Astrocyte of the hippocampus (primary cell): ENCODE data around the gene BTBD9.

Experiments
- DNase-seq: peaks from one replicate; pipeline ENCODE4 v3.0.0; 2011; ENCODE audit warnings: low read depth, low spot score

BTBD9 gene

GRCh38 chr6:38180586-38180985 is 459.1 kb downstream of the BTBD9 start:
- DNase-seq, result no peak

DNA sequence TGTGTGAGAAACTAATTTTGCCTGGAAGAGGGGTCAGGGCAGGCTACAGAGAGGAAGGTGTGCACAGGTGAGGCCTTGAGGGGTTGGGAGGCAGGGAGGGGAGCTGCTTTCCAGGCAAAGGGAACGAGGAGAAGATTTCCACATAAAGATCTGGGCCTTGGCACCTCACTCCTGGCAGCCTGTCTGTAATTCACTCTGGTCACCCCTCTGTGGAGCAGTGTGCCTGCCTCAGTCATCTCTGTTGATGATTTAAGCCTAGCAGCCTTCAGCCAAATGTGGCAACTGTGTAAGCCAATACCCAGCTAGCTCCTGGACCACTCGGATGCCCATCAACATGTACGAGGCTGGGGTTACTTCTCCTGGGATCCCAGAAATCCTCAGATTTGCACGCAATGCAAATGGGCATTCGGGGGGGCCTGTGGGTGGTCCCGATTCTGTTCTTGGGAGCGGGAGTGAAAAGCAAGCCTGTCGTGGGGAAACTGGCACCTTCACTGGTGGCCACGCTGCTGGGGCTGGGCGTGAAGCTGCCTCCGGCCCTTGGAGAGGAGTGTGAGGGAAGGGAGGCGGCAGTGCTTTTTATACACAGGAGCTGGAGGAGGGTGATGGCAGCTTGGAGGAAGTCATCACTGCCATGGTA is 459.8 kb downstream of the BTBD9 start:
- DNase-seq, result no peak

GRCh38 chr6:38179300-38179699 is 460.4 kb downstream of the BTBD9 start:
- no peak for DNase-seq

GRCh38 chr6:38178584-38178886 is 461.2 kb downstream of the BTBD9 start:
- DNase-seq, result no peak

DNA sequence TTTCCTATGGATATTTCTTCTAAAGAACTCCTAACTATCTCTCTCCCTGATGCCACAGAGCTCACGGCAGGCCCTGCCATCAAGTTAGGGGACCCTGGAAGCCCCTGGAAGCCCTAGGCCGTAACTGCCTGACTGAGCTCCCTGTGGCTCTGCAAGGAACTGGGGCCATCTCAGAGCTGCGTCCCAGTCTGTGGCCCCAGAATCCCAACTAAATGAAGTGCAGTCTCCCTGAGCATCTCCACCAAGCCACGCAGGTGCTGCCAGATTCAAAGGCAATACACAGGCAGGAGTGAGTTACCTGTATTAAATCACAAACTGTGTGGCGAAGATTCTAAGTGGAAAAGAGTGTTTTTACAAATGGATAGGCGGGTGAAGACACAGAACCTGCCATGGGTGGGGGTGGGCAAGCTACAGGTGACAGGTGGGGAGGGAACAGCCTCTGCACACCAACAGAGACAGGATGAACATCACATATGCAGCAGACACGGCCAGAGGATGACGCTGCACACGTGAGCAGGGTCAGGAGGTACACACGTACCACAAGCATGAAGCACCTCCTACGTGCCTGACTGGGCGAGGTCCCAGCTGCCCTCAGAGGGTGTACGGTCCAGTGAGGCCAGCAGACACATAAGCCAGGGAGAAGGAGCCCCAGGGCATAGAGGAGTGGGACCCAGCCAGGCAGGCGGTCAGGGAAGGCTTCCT is 461.7 kb downstream of the BTBD9 start:
- no peak for DNase-seq

DNA sequence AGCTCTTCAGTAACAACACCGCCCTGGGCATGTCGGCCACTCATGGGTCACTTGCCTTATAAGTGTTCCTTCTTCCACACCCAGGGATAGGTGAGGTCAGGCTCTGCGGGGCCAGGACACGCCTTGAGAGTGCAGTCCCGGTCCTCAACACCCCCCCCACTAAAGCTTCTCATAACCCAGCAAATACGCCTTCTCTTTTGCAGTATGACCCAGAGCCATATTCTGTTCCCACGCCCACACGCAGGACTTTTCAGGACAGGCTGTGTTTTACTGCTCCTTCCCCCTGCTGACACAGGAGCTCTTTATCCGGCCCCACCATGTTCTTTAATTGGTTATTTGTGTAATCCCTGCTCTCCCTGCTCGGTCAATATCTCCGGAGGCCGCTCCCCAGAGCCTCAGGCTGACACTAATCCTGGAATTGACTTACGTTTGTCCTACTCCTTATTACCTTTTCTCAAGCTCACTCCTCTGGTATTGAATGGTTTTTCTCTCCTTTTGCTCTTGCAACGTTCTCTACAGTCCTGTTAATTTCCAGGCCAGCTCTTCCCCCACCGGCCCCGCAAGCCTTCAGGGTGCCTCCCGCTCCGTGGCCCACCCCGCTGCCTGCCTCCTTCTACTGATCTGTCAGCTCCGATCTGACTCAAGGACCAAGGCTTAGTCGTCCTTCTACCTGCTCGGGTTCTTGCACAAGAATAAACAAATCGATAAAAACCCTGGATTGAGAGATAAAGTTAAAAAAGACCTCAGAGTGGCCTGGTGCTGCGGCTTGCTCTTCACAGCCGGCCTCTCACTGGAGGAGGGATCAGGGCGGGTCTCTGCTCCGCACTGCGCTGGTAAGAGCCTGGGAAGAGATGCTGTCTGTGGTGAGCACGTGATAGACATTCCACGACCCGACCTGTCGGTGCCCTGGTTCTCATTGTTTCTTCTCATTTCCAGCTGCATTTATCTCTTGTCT is 462.7 kb downstream of the BTBD9 start:
- no peak for DNase-seq

DNA sequence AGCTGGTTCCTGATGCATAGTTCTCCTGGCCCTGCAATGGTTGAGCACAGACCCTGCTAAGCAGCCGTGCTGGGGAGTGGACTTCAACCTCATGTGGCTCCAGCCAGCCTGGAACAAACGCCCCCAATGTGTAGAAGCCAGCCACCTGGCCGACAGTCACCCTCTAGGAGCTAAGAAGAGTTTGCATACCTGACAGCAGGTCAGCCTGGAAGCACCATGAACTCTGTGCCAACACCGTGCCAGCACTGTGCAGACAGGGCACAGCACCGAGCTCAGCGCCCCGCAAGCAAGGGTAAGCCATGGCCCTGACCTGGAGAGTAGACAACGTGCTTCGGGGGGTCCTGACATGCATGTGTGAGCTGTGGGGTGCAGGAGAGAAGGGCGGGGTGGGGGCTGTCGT is 463.9 kb downstream of the BTBD9 start:
- DNase-seq, result no peak

DNA sequence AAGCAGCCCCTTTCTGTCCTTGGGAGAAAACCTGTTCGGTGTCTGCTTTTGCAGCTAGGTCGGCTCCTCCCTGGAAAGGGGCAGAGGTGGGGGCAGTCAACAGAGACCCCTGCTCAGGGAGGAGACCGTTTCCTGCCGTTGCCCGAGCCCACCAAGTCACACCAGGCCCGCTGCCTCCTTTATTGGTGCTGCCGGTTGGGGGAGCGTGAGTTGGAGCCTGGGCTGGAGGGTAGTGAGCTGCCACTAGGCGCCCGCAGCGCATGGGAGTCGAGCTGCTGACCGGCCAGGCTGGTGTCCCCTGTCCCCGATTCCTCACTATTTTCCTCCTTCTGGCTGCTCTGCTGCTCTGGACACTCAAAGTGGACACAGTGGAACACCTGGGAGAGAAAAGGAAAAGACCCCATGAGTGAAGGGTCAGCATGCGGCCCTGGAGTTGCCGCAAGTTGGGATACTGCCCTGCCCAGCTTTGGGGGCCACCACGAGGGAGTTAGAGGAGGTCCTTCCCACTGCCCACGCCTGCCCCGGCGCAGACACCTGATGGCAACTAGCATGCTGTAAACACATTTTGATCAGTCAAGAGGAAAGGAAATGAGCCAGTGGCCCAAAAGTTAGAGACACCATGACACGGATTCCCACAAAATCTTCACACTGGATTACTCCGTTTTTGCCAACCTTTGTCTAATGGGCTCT is 464.8 kb downstream of the BTBD9 start:
- DNase-seq, result no peak

DNA sequence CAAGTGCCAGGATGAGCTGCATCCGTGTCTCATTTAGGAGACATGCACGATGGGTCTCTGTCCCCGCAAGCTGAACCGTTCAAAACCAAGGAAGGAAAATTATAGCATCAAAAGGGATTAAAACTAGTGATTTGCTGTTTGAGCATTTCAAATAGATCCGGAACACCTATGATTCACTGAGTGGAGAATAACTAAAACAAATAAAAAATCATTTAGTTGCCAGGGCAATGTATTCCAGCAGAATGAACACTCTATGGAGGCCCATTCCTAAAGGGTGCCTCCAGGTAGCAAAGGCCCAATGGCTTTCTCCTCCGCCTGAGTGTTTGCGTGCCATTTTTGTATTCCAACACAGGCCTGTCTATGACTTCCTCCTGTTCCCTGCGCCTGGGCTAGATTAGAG is 465.4 kb downstream of the BTBD9 start:
- no peak for DNase-seq

DNA sequence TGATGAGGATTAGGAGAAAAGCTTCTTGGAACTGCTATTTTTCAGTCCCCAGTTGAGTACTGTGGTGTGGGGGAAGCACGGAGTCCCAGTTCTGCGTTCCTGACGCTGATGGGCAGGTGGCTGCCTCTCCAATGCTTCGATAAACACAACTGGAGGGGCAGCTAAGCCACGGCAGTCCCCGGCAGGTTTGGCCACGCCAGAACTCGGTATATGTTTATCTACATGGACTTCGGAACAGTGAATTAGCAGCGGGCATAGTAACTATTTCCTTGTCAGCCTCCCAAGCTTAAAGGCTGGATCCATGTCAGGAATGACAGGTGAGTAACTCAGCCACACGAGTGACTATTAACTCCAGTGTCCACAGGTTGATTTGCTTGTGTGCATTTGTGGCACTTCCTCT is 465.8 kb downstream of the BTBD9 start:
- DNase-seq, result no peak

- DNase-seq, result no peak
These were observed 466.9 kb downstream of the BTBD9 start for GRCh38 chr6:38172739-38173410.

- DNase-seq, result no peak
These were observed 467.6 kb downstream of the BTBD9 start for GRCh38 chr6:38171997-38172738.

- no peak for DNase-seq
These were observed 468.9 kb downstream of the BTBD9 start for GRCh38 chr6:38170666-38171355.

DNA sequence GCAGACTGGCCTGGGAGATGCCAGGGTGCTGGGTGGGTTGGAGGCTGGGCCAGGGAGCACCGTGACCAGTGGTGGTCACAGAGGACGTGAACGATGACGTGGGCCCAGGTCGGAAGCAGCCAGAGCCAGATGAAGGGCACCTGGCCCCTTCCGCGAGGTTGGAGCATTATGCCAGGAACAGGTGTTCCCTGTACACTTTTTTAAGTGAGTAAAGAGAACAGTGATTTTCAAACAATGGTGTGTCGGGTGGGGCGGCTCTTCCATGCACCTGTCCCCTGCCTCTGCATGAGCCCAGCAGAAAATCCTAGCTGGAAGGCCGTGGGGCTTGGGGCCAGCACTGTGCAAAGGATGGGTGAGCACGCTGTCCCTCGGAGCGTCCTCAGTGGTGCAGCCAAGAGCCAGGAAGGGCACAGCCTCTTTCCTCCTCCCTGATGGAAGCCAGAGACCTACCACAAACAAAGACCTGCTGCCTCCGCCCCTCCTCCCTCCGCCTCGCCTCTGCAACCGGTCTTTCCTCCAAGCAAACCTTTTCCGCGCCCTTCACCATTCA is 469.7 kb downstream of the BTBD9 start:
- no peak for DNase-seq

DNA sequence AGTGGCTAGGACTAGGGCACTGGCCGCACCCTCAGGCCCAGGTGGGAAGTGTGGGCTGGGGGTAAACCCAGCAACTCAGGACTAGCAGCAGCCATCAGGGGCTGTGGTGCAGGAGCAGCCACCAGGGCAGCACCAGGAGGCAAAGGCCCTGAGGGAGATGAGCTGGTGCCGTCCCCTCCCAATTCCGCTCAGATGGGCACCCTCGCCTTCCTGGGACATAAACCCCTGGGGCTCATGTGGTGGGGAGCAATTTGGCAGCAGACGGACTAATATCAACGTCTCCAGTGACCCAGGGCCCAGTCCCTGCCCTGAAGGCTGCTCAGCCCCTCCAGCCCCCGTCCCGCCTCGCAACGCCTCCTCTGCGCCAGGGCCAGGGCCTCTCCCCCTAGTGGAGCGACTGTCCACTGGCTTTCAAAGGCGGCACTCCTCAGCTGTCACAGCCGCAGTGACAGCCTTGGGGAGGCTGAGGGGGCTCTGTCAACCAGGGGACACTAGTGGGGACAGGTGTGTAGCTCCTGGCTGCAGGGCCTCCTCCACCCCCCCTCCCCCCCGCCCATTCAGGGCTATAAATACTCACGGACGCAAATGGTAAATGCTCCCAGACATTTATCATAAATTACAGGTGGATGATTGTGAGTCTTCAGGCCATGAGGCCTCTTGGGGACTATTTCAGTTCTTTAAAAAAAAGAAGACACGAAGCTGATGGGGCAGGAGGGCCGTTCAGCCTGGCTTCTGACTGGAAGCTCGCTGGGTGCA is 470.3 kb downstream of the BTBD9 start:
- no peak for DNase-seq

GRCh38 chr6:38168699-38169098 is 471.0 kb downstream of the BTBD9 start:
- DNase-seq, result no peak

GRCh38 chr6:38168126-38168525 is 471.6 kb downstream of the BTBD9 start:
- no peak for DNase-seq

GRCh38 chr6:38167598-38167997 is 472.1 kb downstream of the BTBD9 start:
- DNase-seq, result no peak
